HG03280 (cell line): Measurements from ENCODE around the gene EFCAB6.

Experiments used
- ATAC-seq: cut with Tn5 transposase; IDR thresholded peaks from one replicate; pipeline ENCODE4 v1.9.1; 2021; ENCODE audit warnings: mild to moderate bottlenecking, moderate library complexity; ENCODE audit not compliant: unreplicated experiment

Gene EFCAB6

DNA sequence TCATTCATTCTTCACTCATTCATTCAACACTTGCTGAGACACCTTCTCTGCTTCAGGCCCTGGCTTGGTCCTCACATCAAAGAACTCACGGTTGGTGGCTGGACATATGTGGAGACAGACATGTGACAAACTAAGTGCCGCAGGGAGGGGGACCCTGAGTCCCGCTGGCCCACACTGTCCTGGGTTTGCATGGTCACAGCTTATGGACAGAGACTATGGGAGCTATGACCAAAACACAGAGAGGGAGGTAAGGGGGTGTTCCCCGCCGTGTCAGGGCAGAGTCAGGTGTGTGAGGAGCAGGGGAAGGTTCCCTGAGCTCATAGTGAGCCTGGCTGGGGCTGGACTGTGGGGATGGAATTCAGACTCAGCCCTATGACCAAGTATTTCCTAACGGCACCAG is 277.2 kb downstream of the EFCAB6 start:
- ATAC-seq: no peak

DNA sequence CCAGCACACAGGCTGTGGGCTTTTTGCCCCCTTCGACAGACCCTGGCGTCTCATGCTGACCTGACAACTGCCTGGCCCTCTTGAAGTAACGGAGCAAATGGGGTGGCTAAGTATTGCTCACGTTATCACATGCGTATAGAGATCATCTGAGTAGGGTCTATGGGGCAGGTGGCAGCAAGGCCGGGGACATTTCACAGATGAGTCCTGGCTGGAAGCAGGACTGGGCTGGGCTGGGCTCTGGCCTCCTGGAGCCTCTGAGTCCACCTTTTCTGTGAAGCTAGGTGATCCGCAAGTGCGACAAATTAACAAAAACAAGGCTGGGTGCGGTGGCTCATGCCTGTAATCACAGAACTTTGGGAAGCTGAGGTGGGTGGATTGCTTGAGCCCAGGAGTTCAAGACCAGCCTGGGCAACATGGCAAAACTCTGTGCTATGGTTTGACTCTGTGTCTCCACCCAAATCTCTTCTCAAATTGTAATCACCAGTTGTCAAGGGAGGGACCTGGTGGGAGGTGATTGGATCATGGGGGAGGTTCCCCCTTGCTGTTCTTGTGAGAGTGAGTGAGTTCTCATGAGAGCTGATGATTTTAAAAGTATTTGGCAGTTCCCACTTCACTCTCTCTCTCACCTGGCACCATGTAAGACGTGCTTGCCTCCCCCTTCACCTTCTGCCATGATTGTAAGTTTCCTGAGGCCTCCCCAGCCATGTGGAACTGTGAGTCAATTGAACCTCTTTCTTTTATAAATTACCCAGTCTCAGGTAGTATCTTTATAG is 278.3 kb downstream of the EFCAB6 start:
- ATAC-seq: no peak

- ATAC-seq: no peak
Observed at GRCh38 chr22:43533156-43533530, 279.0 kb downstream of the EFCAB6 start.

DNA sequence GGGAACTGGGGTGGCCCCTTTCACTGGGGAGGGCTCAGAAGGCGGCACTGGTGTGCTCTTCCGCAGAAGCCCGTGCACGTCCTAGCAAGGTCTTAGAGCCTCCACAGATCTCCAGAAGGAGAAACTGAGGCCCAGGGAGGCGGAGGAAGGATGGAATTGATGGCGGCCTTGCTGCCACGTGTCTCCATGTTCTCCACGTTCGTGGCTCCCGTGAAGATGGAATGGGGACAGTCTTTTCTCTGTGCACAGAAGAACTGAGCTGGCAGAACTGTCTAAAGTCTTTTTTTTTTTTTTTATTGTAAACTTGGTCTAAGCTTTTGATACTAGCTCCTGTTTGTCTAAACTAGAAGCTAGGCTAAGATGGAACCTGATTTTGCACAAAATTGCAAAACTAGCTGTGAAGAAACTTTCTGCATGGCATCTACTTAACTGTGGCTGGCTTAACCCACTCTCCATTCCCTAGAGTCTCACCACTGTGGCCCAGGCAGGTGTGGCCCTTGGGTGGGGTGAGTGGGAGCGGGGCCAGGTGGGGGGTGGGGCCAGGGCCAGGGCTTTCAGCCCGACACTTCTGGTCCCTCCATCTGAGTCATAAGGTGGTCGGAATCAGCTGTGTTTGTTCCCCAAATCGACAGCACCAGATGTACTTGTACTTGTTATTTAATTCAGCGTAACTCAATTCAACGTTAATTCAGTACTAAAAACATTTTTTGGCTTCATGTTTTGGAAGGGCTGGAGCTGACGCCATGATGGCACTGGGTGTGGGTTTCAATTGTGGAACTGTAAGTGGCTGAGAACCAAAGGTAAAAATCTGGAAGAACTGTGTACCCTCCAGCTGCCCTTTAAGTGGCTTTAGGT is 279.6 kb downstream of the EFCAB6 start:
- ATAC-seq: no peak

DNA sequence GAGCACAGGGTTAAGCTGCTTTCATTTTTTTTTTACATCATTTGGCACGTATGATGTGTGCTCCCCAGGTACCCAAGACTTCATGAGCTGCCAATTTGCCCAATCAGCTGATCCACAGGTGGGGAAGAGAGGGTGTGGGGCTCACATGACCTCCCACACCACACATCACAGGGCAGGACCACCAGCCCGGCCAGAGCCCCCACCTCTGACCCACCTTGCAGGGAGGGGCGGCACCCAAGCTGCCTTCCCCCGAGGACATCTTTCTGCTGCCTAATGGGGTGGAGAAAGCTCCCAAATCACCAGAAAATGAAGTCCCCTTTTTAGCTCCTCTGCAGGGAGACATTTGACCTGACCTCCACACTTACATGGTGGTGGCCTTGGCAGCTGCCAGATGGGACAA is 280.5 kb downstream of the EFCAB6 start:
- ATAC-seq: no peak

DNA sequence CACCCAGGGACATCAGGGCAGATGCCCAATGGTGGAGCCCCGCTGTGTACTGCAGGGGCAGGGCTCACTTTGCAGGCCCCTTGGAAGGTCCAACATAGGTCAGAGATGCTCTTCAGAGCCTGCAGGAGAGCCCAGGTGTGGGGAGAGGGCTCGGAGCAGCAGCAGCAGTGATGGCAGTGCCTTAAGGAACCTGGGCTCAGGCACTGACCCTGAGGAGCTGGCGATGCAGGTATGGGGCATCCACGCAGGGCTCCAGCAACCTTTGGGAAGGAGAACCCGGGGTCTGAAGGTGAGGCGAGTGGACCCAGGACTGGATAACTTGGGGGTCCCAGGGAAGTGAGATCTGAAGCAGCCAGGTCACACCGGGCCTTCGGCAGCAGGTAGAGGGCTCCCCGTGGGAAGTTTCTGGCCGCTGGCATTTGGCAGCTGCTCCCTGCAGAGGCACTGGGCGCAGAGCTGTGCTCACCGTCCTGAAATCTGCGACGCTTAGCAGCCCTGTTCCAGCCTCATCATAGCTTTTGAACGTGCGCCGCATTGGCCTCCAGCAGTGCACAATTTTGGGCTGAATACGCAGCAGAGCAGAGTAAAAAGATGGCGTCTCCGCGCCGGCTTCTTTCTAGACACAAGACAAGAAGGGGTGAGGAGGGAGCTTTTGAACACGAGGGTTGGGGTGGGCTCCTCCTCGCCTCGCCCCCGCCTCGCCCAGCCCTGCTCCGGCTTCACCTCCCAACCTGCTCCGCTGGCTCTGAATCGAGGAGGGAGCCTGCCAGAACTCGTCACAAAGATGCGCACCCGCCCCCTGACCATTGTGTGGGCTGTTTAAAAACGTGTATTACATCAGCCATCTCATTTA is 281.5 kb downstream of the EFCAB6 start:
- no peak for ATAC-seq

- ATAC-seq: no peak
Observed at GRCh38 chr22:43529934-43530333, 282.2 kb downstream of the EFCAB6 start.

GRCh38 chr22:43529461-43529860 is 282.6 kb downstream of the EFCAB6 start:
- ATAC-seq: no peak

GRCh38 chr22:43528601-43529360 is 283.3 kb downstream of the EFCAB6 start:
- no peak for ATAC-seq

GRCh38 chr22:43526946-43527345 is 285.2 kb downstream of the EFCAB6 start:
- ATAC-seq: no peak

GRCh38 chr22:43526117-43526655 is 285.9 kb downstream of the EFCAB6 start:
- ATAC-seq: no peak

- no peak for ATAC-seq
Observed at GRCh38 chr22:43521716-43522115, 290.4 kb downstream of the EFCAB6 start.

GRCh38 chr22:43520632-43521039 is 291.5 kb downstream of the EFCAB6 start:
- ATAC-seq: no peak

DNA sequence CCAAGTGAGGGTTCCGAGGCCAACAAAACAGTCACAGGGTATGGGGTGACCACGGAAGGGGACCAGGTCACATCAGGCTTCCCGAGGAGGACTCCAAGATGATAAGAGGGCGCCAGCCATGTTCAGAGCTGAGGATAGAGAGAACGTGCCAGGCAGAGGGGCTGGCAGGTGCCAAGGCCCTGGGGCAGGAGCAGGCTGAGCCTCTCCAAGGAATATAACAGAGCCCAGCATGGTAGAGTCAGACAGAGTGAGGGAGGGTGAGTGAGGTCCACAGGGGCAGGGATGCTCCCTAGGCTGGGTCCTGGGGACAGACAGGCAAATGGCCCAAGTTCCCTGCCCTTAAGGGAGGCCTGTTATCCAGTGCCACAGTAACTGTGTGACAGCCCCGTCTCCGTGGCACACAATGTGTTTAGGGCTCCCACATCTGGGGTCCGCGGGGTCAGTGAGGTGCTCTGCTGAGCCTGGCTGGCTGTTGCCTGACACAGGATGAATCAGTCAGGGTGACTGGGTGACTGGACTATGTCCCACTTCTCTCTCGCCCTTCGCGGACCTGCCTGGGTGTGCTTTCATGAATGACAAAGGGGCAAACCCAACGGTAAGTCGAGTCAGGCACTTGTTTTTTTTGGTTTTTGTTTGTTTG is 295.0 kb downstream of the EFCAB6 start:
- no peak for ATAC-seq

DNA sequence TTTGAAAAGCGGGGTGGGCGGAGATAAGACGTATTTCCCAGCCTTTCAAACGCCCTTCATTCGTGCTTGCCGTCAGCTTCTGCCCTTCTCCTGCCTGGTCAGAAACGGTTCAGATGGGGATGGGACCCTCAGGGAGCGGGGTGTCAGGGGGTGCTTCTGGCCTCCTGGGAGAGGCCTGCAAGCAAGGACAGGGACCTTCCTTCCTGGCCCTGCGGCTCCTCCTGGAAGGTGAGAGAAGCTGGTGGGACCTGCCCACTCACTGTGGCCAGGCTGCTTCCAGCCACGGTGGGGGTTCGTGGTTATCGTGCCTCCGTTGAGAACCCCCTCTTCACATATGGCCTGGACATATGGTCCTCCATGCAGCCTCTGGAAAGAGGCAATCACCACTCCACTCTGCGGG is 295.7 kb downstream of the EFCAB6 start:
- no peak for ATAC-seq

- ATAC-seq: no peak
Observed at GRCh38 chr22:43515902-43516301, 296.2 kb downstream of the EFCAB6 start.

DNA sequence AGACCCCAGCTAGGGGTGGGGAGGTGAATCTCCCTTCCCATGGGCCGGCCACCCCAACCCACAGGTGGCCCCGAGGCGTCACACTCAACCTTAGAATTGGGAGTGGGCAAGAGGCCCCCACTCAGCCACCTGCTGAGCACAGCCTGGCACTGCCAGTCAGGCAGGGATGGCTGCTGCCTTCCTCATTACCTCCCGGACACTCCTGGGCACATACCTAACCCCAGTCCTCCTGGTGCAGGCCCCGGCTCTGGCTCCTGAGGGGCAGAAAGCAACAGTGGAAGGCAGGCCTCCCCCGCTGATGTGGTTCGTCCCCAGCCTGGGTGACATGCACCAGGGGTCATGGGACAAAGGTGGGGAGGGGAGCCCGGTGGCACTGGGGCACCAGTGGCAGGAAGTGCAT is 296.7 kb downstream of the EFCAB6 start:
- ATAC-seq: no peak

GRCh38 chr22:43514476-43515157 is 297.5 kb downstream of the EFCAB6 start:
- no peak for ATAC-seq

- no peak for ATAC-seq
Observed at GRCh38 chr22:43512279-43512678, 299.8 kb downstream of the EFCAB6 start.
